Panc1 (cell line): ENCODE results near the gene PCNT. TPM values are rescaled to one million over a fixed set of nuclear protein-coding genes. Genes with fewer than 3 reads are reported as not detected.

ENCODE experiments used
- ATAC-seq: fragments of 200-7000 bp; cut with Tn5 transposase; 2 replicates; pipeline ENCODE4 v1.9.1; 2020; ENCODE audit warnings: mild to moderate bottlenecking, moderate library complexity
- BruUV-seq: library from RNA; stranded (reverse); fragments of 400-500 nt; replicated peaks from 2 replicates; lab custom pipeline; 2021; lab: Mats Ljungman, UMichigan
- CTCF ChIA-PET: fragments of 300-600 bp; sonication (Branson Sonifier 250); formaldehyde crosslinking; loops from one replicate; lab custom pipeline; 2022; ENCODE audit warnings: antibody characterized with exemption; lab: Charles Lee
- POLR2A ChIA-PET: fragments of 300-600 bp; sonication (Branson Sonifier 250); formaldehyde crosslinking; loops from one replicate; lab custom pipeline; 2022; ENCODE audit warnings: antibody characterized with exemption; lab: Charles Lee
- DNase-seq: peaks from one replicate; pipeline ENCODE4 v3.0.0-alpha.2; 2010; ENCODE audit warnings: low read depth, low spot score
- H3K27ac ChIP-seq: 2 replicates; pipeline ENCODE4 v1.5.1; 2011; ENCODE audit warnings: mild to moderate bottlenecking, low read length, inconsistent platforms
- H3K27me3 ChIP-seq: fragments of 200-500 bp; sonication (Bioruptor generic); 2 replicates; pipeline ENCODE4 v1.6.0; 2014; ENCODE audit warnings: low read length, inconsistent platforms; ENCODE audit not compliant: control insufficient read depth, insufficient read depth
- H3K36me3 ChIP-seq: fragments of 200-500 bp; sonication (Bioruptor generic); 2 replicates; pipeline ENCODE4 v1.5.1; 2014; ENCODE audit warnings: inconsistent platforms, mild to moderate bottlenecking, low read length, moderate library complexity; ENCODE audit not compliant: control insufficient read depth, insufficient read depth
- H3K4me1 ChIP-seq: 2 replicates; pipeline ENCODE4 v1.5.1; 2011; ENCODE audit warnings: inconsistent platforms, mild to moderate bottlenecking, low read length, moderate library complexity; ENCODE audit not compliant: control insufficient read depth, insufficient read depth
- H3K4me3 ChIP-seq, 2 experiments: 2 replicates each; pipeline ENCODE4 v1.5.1; 2011 to 2012; ENCODE audit warnings: low read depth in 2 of 2, low read length in 2 of 2, mild to moderate bottlenecking in 2 of 2, inconsistent platforms in 1 of 2, moderate library complexity in 1 of 2
- H3K9me3 ChIP-seq: fragments of 200-500 bp; sonication (Bioruptor generic); 2 replicates; pipeline ENCODE4 v1.5.1; 2014; ENCODE audit warnings: low read depth, mild to moderate bottlenecking, inconsistent platforms, low read length, moderate library complexity; ENCODE audit not compliant: control insufficient read depth, insufficient read depth
- POLR2AphosphoS5 ChIP-seq: IDR thresholded peaks from 2 replicates; pipeline ENCODE4 v1.6.1; 2012; ENCODE audit warnings: mild to moderate bottlenecking, low read depth, low read length, moderate library complexity
- SIN3A ChIP-seq: IDR thresholded peaks from 2 replicates; pipeline ENCODE4 v1.6.1; 2012; ENCODE audit warnings: low read depth, mild to moderate bottlenecking, low read length, moderate library complexity, borderline replicate concordance; ENCODE audit not compliant: insufficient read depth
- TCF7L2 ChIP-seq: IDR thresholded peaks from 2 replicates; pipeline ENCODE4 v1.6.1; 2011; ENCODE audit warnings: mild to moderate bottlenecking, low read depth, low read length, inconsistent platforms
- in situ Hi-C: cut with HindIII; loops from 2 replicates; pipeline ENCODE4 v1.10.0; 2016; ENCODE audit warnings: low sequenced_read_pairs, low pct_unique_long_range_greater_than_20kb
- intact Hi-C: fragments of 100-400 bp; cut with micrococcal nuclease; formaldehyde crosslinking; loops from one replicate; pipeline ENCODE4 v1.10.0; 2022; ENCODE audit not compliant: unreplicated experiment
- total RNA-seq: library from RNA; stranded (reverse); gene quantifications from one replicate; pipeline ENCODE4 v1.2.1, GENCODE V29; 2021; ENCODE audit not compliant: unreplicated experiment
- TF ChIP-seq, protein P1 (sequence below), 2 experiments: IDR thresholded peaks; 2 replicates each; pipeline ENCODE4 v1.6.1; 2011 to 2012; ENCODE audit warnings: low read depth in 2 of 2, control low read depth in 1 of 2, low read length in 1 of 2, mild to moderate bottlenecking in 1 of 2, moderate library complexity in 1 of 2; ENCODE audit not compliant: insufficient read depth in 1 of 2
- TF ChIP-seq, protein P2 (sequence below): fragments of 450-650 bp; IDR thresholded peaks from 2 replicates; pipeline ENCODE4 v1.5.1; 2017; ENCODE audit warnings: mild to moderate bottlenecking

Gene PCNT
- total RNA-seq, 1 experiment from 2014 or later: 44.3 TPM

DNA sequence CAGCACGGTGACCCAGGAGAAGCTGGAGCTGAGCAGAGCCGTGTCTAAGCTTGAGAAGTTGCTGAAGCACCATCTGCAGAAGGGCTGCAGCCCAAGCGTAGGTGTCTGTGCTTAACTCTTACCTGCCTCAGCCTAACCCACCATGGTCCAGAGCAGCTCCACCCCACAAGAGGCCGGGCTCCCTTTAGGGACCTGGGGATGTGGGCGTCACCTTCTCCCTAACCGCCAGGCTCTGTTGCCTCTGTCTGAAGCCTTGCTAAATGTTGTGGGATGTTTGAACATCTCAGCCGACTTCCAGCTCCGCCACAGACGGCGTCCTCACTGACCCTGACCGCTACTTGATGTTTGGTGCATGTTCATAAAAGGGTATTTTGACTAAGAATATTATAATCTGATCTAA lies 114.3 kb downstream of the PCNT start:
- POLR2A ChIA-PET: no interaction called here
- CTCF ChIA-PET: no interaction called here
- TF ChIP-seq, protein P1, sequence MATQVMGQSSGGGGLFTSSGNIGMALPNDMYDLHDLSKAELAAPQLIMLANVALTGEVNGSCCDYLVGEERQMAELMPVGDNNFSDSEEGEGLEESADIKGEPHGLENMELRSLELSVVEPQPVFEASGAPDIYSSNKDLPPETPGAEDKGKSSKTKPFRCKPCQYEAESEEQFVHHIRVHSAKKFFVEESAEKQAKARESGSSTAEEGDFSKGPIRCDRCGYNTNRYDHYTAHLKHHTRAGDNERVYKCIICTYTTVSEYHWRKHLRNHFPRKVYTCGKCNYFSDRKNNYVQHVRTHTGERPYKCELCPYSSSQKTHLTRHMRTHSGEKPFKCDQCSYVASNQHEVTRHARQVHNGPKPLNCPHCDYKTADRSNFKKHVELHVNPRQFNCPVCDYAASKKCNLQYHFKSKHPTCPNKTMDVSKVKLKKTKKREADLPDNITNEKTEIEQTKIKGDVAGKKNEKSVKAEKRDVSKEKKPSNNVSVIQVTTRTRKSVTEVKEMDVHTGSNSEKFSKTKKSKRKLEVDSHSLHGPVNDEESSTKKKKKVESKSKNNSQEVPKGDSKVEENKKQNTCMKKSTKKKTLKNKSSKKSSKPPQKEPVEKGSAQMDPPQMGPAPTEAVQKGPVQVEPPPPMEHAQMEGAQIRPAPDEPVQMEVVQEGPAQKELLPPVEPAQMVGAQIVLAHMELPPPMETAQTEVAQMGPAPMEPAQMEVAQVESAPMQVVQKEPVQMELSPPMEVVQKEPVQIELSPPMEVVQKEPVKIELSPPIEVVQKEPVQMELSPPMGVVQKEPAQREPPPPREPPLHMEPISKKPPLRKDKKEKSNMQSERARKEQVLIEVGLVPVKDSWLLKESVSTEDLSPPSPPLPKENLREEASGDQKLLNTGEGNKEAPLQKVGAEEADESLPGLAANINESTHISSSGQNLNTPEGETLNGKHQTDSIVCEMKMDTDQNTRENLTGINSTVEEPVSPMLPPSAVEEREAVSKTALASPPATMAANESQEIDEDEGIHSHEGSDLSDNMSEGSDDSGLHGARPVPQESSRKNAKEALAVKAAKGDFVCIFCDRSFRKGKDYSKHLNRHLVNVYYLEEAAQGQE (IDR thresholded peaks at IDR 0.05; ENCODE audit: insufficient read depth in 1 of 2, low read depth in 2 of 2, low read length in 1 of 2): no peak
- TF ChIP-seq, protein P2, sequence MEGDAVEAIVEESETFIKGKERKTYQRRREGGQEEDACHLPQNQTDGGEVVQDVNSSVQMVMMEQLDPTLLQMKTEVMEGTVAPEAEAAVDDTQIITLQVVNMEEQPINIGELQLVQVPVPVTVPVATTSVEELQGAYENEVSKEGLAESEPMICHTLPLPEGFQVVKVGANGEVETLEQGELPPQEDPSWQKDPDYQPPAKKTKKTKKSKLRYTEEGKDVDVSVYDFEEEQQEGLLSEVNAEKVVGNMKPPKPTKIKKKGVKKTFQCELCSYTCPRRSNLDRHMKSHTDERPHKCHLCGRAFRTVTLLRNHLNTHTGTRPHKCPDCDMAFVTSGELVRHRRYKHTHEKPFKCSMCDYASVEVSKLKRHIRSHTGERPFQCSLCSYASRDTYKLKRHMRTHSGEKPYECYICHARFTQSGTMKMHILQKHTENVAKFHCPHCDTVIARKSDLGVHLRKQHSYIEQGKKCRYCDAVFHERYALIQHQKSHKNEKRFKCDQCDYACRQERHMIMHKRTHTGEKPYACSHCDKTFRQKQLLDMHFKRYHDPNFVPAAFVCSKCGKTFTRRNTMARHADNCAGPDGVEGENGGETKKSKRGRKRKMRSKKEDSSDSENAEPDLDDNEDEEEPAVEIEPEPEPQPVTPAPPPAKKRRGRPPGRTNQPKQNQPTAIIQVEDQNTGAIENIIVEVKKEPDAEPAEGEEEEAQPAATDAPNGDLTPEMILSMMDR: no peak
- Histone ChIP-seq H3K4me3 (no peak overlapping the region), H3K36me3 (peaks cover 3% of the 10 kb centered on the region; the same call in 1 of the 2 replicates), H3K27ac (no peak overlapping the region), H3K4me1 (no peaks in the 10 kb centered on the region), H3K9me3 (no peaks in the 10 kb centered on the region), H3K27me3 (no peaks in the 10 kb centered on the region)
- ATAC-seq: no peak
- in situ Hi-C loops: no loop called here
- no TSS peak for BruUV-seq
- intact Hi-C loops: no loop called here
- no peak for DNase-seq

DNA sequence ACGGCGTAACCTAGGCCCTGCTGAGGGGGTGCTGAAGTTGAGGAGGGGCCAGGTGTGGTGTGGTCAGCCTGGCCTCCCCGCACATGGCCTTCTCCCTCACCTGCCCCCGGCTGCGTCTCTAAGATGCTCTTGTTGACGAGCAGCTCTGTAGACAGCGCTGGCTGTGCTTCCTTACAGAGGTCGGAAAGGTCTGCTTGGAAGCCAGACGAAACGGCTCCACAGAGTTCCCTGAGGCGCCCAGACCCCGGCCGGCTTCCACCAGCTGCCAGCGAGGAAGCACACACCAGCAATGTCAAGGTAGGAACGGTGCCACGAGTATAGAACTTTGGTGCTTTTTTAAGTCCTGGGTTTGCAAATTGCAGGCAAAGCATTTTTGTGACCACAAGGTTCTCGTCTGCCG lies 116.0 kb downstream of the PCNT start:
- intact Hi-C loops (no loop called here), in situ Hi-C loops (no loop called here)
- H3K4me1 ChIP-seq: no peaks in the 10 kb centered on the region
- POLR2A ChIA-PET: no interaction called here
- no peaks in the 10 kb centered on the region for H3K27me3 ChIP-seq
- no peak overlapping the region for H3K27ac ChIP-seq
- no peaks in the 10 kb centered on the region for H3K9me3 ChIP-seq
- BruUV-seq: no TSS peak
- H3K36me3 ChIP-seq: peaks cover 3% of the 10 kb centered on the region; the same call in 1 of the 2 replicates
- ATAC-seq: no peak
- H3K4me3 ChIP-seq: no peak overlapping the region
- TF ChIP-seq, protein P2: no peak
- no peak for TF ChIP-seq TCF7L2
- TF ChIP-seq, protein P1 (IDR thresholded peaks at IDR 0.05; ENCODE audit: insufficient read depth in 1 of 2, low read depth in 2 of 2, low read length in 1 of 2): no peak
- TF ChIP-seq POLR2AphosphoS5: no peak
- no peak for TF ChIP-seq SIN3A
- DNase-seq: no peak
- CTCF ChIA-PET: no interaction called here
